HEK293 (cell line): ENCODE results near the gene ALOX15B.

Experiments
- CTCF ChIA-PET: fragments of 350-600 bp; formaldehyde crosslinking; extraction: SDS; loops from one replicate; lab custom pipeline; 2021; ENCODE audit warnings: antibody characterized with exemption; lab: Yijun Ruan, JAX
- POLR2A ChIA-PET: fragments of 300-600 bp; formaldehyde crosslinking; extraction: SDS; loops from one replicate; lab custom pipeline; 2020; ENCODE audit warnings: antibody characterized with exemption, inconsistent platforms; lab: Yijun Ruan, JAX
- H3K27ac ChIP-seq: fragments of 200-500 bp; sonication (Bioruptor generic); 2 replicates; pipeline ENCODE4 v1.5.1; 2014; ENCODE audit warnings: low read depth, low read length, control low read depth, inconsistent platforms; ENCODE audit errors: extremely low read depth
- H3K36me3 ChIP-seq, 2 experiments: fragments of 200-500 bp in 1 of 2; sonication (Bioruptor generic) in 1 of 2; 1 replicate in 1 of 2; 2 replicates in 1 of 2; pipeline ENCODE4 v1.5.1; 2014 to 2017; ENCODE audit warnings: inconsistent platforms in 2 of 2, low read length in 2 of 2; ENCODE audit not compliant: control insufficient read depth in 2 of 2, insufficient read depth in 1 of 2
- H3K4me1 ChIP-seq: fragments of 200-500 bp; sonication (Bioruptor generic); 2 replicates; pipeline ENCODE4 v1.5.1; 2014; ENCODE audit warnings: mild to moderate bottlenecking, low read length, inconsistent platforms; ENCODE audit not compliant: control insufficient read depth, insufficient read depth
- H3K4me3 ChIP-seq: 2 replicates; pipeline ENCODE4 v1.5.1; 2011; ENCODE audit warnings: low read depth, mild to moderate bottlenecking, control low read depth, low read length, moderate library complexity
- H3K9me3 ChIP-seq: fragments of 200-500 bp; sonication (Bioruptor generic); 2 replicates; pipeline ENCODE4 v1.5.1; 2014; ENCODE audit warnings: low read depth, low read length, inconsistent platforms; ENCODE audit not compliant: control insufficient read depth, insufficient read depth
- BCL11A ChIP-seq: fragments of 450-650 bp; formaldehyde crosslinking; IDR thresholded peaks from 2 replicates; pipeline ENCODE4 v1.5.1; 2016; ENCODE audit warnings: low read depth, missing biosample characterization, missing genetic modification characterization
- EGR2 ChIP-seq: fragments of 450-650 bp; formaldehyde crosslinking; IDR thresholded peaks from 2 replicates; pipeline ENCODE4 v1.5.1; 2016; ENCODE audit warnings: low read depth, missing biosample characterization, missing genetic modification characterization
- GLIS1 ChIP-seq: fragments of 450-650 bp; formaldehyde crosslinking; IDR thresholded peaks from 2 replicates; pipeline ENCODE4 v1.5.1; 2016; ENCODE audit warnings: missing biosample characterization, missing genetic modification characterization
- KLF1 ChIP-seq: fragments of 450-650 bp; formaldehyde crosslinking; IDR thresholded peaks from 2 replicates; pipeline ENCODE4 v1.5.1; 2016; ENCODE audit warnings: missing biosample characterization, missing genetic modification characterization
- KLF17 ChIP-seq: fragments of 450-650 bp; formaldehyde crosslinking; IDR thresholded peaks from 2 replicates; pipeline ENCODE4 v1.5.1; 2016; ENCODE audit warnings: missing biosample characterization, missing genetic modification characterization
- KLF7 ChIP-seq: fragments of 450-650 bp; formaldehyde crosslinking; IDR thresholded peaks from 2 replicates; pipeline ENCODE4 v1.5.1; 2016; ENCODE audit warnings: missing biosample characterization, missing genetic modification characterization, borderline replicate concordance
- KLF9 ChIP-seq: fragments of 450-650 bp; formaldehyde crosslinking; IDR thresholded peaks from 2 replicates; pipeline ENCODE4 v1.5.1; 2016; ENCODE audit warnings: missing biosample characterization, missing genetic modification characterization, low read depth
- REST ChIP-seq: fragments of 450-650 bp; formaldehyde crosslinking; IDR thresholded peaks from 2 replicates; pipeline ENCODE4 v1.5.1; 2016; ENCODE audit warnings: missing biosample characterization, missing genetic modification characterization
- SALL2 ChIP-seq: fragments of 450-650 bp; formaldehyde crosslinking; IDR thresholded peaks from 2 replicates; pipeline ENCODE4 v1.5.0; 2017; ENCODE audit warnings: missing biosample characterization, mild to moderate bottlenecking, missing genetic modification characterization, borderline replicate concordance
- SCRT2 ChIP-seq: fragments of 450-650 bp; formaldehyde crosslinking; IDR thresholded peaks from 2 replicates; pipeline ENCODE4 v1.5.1; 2016; ENCODE audit warnings: missing biosample characterization, missing genetic modification characterization
- SP2 ChIP-seq: fragments of 450-650 bp; formaldehyde crosslinking; IDR thresholded peaks from 2 replicates; pipeline ENCODE4 v1.5.1; 2016; ENCODE audit warnings: missing biosample characterization, missing genetic modification characterization
- SP3 ChIP-seq: fragments of 450-650 bp; formaldehyde crosslinking; IDR thresholded peaks from 2 replicates; pipeline ENCODE4 v1.5.1; 2016; ENCODE audit warnings: missing biosample characterization, missing genetic modification characterization
- ZBTB20 ChIP-seq: fragments of 450-650 bp; formaldehyde crosslinking; IDR thresholded peaks from 2 replicates; pipeline ENCODE4 v1.5.1; 2016; ENCODE audit warnings: missing biosample characterization, missing genetic modification characterization
- ZFHX2 ChIP-seq: fragments of 450-650 bp; formaldehyde crosslinking; conservative IDR thresholded peaks from 2 replicates; pipeline ENCODE4 v1.5.1; 2016; ENCODE audit warnings: missing biosample characterization, missing genetic modification characterization
- ZNF146 ChIP-seq: fragments of 450-650 bp; formaldehyde crosslinking; IDR thresholded peaks from 2 replicates; pipeline ENCODE4 v1.5.1; 2016; ENCODE audit warnings: missing biosample characterization, missing genetic modification characterization
- ZNF501 ChIP-seq: fragments of 450-650 bp; formaldehyde crosslinking; IDR thresholded peaks from 2 replicates; pipeline ENCODE4 v1.5.1; 2016; ENCODE audit warnings: missing biosample characterization, missing genetic modification characterization
- ZNF514 ChIP-seq: fragments of 450-650 bp; formaldehyde crosslinking; IDR thresholded peaks from 2 replicates; pipeline ENCODE4 v1.5.1; 2016; ENCODE audit warnings: missing biosample characterization, missing genetic modification characterization
- ZNF544 ChIP-seq: fragments of 450-650 bp; formaldehyde crosslinking; IDR thresholded peaks from 2 replicates; pipeline ENCODE4 v1.5.0; 2017; ENCODE audit warnings: missing biosample characterization, missing genetic modification characterization
- ZNF549 ChIP-seq: fragments of 450-650 bp; IDR thresholded peaks from 2 replicates; pipeline ENCODE4 v1.5.1; 2018; ENCODE audit warnings: missing biosample characterization, missing genetic modification characterization, mild to moderate bottlenecking, inconsistent platforms, moderate library complexity
- ZNF561 ChIP-seq: fragments of 450-650 bp; IDR thresholded peaks from 2 replicates; pipeline ENCODE4 v1.5.1; 2018; ENCODE audit warnings: missing biosample characterization, missing genetic modification characterization, borderline replicate concordance
- ZNF639 ChIP-seq: fragments of 450-650 bp; formaldehyde crosslinking; IDR thresholded peaks from 2 replicates; pipeline ENCODE4 v1.5.1; 2016; ENCODE audit warnings: missing biosample characterization, missing genetic modification characterization
- ZNF664 ChIP-seq: fragments of 450-650 bp; formaldehyde crosslinking; IDR thresholded peaks from 2 replicates; pipeline ENCODE4 v1.5.1; 2016; ENCODE audit warnings: missing biosample characterization, missing genetic modification characterization
- ZNF692 ChIP-seq: fragments of 450-650 bp; formaldehyde crosslinking; IDR thresholded peaks from 2 replicates; pipeline ENCODE4 v1.5.1; 2016; ENCODE audit warnings: missing biosample characterization, missing genetic modification characterization
- TF ChIP-seq, protein P1 (sequence below): fragments of 450-650 bp; formaldehyde crosslinking; IDR thresholded peaks from 2 replicates; pipeline ENCODE4 v1.5.1; 2016; ENCODE audit warnings: missing biosample characterization, missing genetic modification characterization, borderline replicate concordance

ALOX15B gene

GRCh38 chr17:8015957-8016631 lies 22.8 kb upstream of the ALOX15B start:
- Histone ChIP-seq H3K9me3 (no peaks in the 10 kb centered on the region), H3K36me3 (no peaks in the 10 kb centered on the region), H3K4me3 (peak overlapping the region; percentile 40), H3K4me1 (no peaks in the 10 kb centered on the region), H3K27ac (peak overlapping the region; percentile 49)
- CTCF ChIA-PET: interaction anchor here (0.6 to 7.8 kb wide), 19 partner anchors 8 to 598 kb away, joined by 3 to 134 read pairs (median 4); partner anchors contain the start of genes GUCY2D and RNF227
- POLR2A ChIA-PET: interaction anchor here (0.8 kb wide), 1 partner anchor 666 kb away, joined by 3 read pairs; no protein-coding TSS in a partner anchor
- TF ChIP-seq ZFHX2 (tag by site-specific recombination) (peak; percentile 94), EGR2 (tag by site-specific recombination) (peak; percentile 77), REST (tag by site-specific recombination) (0 out of 2 replicates have a peak, but pooled peaks have one; percentile 34), KLF17 (tag by site-specific recombination) (peak; percentile 78), ZNF549 (tag by site-specific recombination) (no peak), KLF9 (tag by site-specific recombination) (peak; percentile 59; the same call in 1 of the 2 replicates), ZNF692 (tag by site-specific recombination) (no peak), SCRT2 (tag by site-specific recombination) (no peak), ZNF664 (tag by site-specific recombination) (no peak), ZNF501 (0 out of 2 replicates have a peak, but pooled peaks have one; percentile 24), BCL11A (tag by site-specific recombination) (no peak), KLF7 (tag by site-specific recombination) (peak; percentile 29; the same call in 1 of the 2 replicates), ZNF544 (tag by site-specific recombination) (no peak), ZNF146 (tag by site-specific recombination) (no peak), SP2 (peak; percentile 57), ZNF514 (no peak), SP3 (tag by site-specific recombination) (peak; percentile 57; the same call in 1 of the 2 replicates), KLF1 (tag by site-specific recombination) (peak; percentile 88), SALL2 (tag by site-specific recombination) (no peak), GLIS1 (peak; percentile 61), ZNF639 (tag by site-specific recombination) (no peak), ZNF561 (tag by site-specific recombination) (no peak), ZBTB20 (tag by site-specific recombination) (peak; percentile 56)
- TF ChIP-seq, protein P1, sequence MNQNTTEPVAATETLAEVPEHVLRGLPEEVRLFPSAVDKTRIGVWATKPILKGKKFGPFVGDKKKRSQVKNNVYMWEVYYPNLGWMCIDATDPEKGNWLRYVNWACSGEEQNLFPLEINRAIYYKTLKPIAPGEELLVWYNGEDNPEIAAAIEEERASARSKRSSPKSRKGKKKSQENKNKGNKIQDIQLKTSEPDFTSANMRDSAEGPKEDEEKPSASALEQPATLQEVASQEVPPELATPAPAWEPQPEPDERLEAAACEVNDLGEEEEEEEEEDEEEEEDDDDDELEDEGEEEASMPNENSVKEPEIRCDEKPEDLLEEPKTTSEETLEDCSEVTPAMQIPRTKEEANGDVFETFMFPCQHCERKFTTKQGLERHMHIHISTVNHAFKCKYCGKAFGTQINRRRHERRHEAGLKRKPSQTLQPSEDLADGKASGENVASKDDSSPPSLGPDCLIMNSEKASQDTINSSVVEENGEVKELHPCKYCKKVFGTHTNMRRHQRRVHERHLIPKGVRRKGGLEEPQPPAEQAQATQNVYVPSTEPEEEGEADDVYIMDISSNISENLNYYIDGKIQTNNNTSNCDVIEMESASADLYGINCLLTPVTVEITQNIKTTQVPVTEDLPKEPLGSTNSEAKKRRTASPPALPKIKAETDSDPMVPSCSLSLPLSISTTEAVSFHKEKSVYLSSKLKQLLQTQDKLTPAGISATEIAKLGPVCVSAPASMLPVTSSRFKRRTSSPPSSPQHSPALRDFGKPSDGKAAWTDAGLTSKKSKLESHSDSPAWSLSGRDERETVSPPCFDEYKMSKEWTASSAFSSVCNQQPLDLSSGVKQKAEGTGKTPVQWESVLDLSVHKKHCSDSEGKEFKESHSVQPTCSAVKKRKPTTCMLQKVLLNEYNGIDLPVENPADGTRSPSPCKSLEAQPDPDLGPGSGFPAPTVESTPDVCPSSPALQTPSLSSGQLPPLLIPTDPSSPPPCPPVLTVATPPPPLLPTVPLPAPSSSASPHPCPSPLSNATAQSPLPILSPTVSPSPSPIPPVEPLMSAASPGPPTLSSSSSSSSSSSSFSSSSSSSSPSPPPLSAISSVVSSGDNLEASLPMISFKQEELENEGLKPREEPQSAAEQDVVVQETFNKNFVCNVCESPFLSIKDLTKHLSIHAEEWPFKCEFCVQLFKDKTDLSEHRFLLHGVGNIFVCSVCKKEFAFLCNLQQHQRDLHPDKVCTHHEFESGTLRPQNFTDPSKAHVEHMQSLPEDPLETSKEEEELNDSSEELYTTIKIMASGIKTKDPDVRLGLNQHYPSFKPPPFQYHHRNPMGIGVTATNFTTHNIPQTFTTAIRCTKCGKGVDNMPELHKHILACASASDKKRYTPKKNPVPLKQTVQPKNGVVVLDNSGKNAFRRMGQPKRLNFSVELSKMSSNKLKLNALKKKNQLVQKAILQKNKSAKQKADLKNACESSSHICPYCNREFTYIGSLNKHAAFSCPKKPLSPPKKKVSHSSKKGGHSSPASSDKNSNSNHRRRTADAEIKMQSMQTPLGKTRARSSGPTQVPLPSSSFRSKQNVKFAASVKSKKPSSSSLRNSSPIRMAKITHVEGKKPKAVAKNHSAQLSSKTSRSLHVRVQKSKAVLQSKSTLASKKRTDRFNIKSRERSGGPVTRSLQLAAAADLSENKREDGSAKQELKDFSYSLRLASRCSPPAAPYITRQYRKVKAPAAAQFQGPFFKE: peak; percentile 41; the same call in 1 of the 2 replicates
